GM19395 (cell line): ENCODE measurements around the gene SYT2.
"Not testable (repeated sequence)": the region's sequence is repeated elsewhere in the genome, so short reads cannot be mapped to it uniquely, and the experiment has no call there.

ENCODE experiments used
- ATAC-seq: cut with Tn5 transposase; IDR thresholded peaks from one replicate; pipeline ENCODE4 v1.9.1; 2021; ENCODE audit warnings: mild to moderate bottlenecking, moderate library complexity; ENCODE audit not compliant: unreplicated experiment

SYT2 gene

DNA sequence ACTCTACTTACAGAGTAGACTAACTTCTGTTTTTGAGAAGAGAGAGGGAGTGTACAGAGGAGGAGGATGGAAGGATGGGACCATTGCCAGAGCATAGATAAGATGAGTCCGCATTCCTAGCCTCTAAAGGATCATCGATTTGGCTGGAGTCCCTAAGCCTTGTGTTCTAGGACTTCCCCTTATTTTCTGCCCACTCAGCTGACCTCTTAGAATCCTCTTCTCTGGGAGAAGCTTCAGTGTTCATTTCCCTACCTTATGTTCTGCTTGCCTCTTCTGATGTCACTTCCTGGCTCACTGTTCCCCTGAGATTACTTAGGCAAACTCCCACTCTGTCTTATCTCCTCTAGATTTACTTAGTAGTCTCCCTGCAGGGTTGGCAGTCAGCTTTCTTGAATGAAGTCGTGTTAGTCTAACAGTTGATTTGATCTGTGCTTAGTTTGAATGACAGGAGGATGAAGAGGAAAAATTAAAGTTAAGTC is 156.7 kb downstream of the SYT2 start:
- ATAC-seq, result no peak

GRCh38 chr1:202553078-202553477 is 157.2 kb downstream of the SYT2 start:
- ATAC-seq, result not testable (repeated sequence)

- ATAC-seq, result not testable (repeated sequence)
These were observed 157.6 kb downstream of the SYT2 start for GRCh38 chr1:202552615-202553014.

DNA sequence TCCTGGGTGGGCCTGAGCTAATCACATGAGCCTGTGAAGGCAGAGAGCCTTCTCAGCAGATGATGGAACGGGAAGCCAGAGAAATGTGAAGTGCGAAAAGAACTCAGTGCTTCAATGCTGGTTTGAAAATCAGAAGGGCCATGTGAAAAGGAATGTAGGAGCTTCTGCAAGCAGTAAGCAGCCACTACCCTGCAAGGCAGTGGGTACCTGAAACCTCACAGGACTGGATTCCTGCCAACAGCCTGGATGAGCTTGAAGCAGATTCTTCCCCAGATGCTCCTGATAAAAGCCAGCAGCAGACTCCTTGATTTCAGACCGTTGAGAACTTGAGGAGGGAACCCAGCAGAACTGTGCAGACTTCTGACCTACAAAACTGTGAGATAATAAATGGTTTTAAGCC is 158.6 kb downstream of the SYT2 start:
- no peak for ATAC-seq

GRCh38 chr1:202550088-202550487 is 160.2 kb downstream of the SYT2 start:
- ATAC-seq, result not testable (repeated sequence)

DNA sequence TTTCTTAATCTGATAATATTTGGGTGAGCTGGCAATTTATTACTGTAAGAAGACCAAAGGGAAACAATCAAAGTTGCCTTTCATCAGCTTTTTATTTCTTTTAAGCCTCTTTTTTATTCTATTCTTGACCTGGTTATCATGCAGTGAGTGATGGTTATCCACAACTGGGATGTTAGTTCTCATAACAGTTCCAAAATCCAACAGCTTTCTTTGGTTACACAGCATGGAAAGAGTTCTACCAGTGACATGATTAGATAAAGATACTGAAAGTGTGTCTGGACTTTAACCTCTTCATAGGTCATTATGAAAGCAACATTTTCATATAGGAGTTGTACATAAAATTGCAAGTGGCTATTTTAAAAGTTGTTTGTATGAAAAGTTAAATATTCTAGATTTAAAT is 163.0 kb downstream of the SYT2 start:
- ATAC-seq, result no peak

- ATAC-seq, result peak; percentile 90
These were observed 163.5 kb downstream of the SYT2 start for GRCh38 chr1:202546796-202547195.

- ATAC-seq, result peak; percentile 25
These were observed 163.9 kb downstream of the SYT2 start for GRCh38 chr1:202546377-202546776.

GRCh38 chr1:202545647-202546303 is 164.5 kb downstream of the SYT2 start:
- ATAC-seq, result not testable (repeated sequence)

DNA sequence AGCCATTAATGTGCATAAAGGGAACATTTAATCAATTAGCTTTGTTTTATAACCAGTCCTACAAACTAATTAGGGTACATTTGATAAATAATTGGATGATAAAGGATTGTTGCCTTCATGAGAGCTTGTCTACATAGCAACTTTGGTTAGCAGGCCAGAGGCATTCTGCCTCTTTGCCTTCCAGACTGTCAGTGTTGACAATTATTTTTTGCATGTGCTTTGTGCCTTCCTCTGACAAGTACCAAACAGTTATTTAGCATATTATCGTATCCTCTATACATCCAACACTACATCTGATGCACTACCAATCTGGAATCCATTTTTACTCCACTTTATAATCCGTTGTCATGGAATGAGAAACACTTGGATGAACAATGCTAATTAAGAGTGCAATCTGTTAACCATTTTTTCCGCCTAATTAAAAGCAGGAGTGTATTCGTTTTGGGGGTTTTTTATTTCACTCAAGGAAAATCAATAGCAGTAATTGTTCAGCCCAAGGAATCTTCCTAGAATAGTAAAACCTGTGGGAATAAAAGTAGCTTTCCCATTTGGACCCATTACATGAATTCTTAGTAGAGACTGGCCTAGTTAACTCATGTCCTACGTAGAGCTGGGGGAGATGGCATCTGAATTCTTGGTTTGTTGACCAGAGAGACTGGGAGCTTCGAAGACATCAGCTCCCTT is 165.3 kb downstream of the SYT2 start:
- not testable (repeated sequence) for ATAC-seq

DNA sequence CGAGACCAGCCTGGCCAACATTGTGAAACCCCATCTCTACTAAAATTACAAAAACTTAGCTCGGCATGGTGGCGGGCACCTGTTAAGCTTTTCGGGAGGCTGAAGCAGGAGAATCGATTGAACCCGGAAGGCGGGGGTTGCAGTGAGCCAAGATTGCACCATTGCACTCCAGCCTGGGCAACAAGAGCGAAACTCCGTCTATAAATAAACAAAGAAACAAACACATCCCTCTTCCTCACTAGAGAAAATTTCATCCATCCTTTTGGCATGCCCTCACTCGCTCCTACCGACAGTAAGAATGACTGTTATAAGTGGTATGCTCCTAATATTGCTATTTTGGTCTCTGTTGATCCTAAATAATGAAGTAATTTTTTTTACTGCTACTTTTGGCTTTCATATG is 166.7 kb downstream of the SYT2 start:
- ATAC-seq, result not testable (repeated sequence)

DNA sequence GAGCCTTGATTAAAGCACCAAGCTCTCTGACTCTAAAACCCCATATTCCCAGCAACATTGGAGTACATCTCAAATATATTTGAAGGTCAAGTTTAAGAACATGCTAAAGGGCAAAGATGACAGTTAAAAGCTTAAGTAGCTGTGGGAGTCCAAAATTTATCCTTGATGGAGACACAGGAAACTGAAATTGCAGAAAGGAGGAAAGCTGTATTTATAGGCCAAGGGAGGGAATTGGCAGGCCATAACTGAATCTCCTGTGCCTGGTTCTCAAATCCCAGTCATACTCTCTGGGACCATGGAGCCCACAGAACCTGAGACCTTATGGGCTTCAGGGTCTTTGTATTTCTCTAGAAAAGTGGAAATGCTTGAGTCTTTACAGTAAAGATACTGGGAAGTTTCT is 167.8 kb downstream of the SYT2 start:
- ATAC-seq, result not testable (repeated sequence)

GRCh38 chr1:202540858-202541257 is 169.4 kb downstream of the SYT2 start:
- ATAC-seq, result not testable (repeated sequence)
